ENCODE measurements around the gene PTPRN2. TPM values are rescaled to one million over a fixed set of nuclear protein-coding genes. Genes with fewer than 3 reads are reported as not detected.

PTPRN2 gene
- total and polyA plus RNA-seq, 2 donors (not counting 3 experiments of a cell fraction or from before 2014, with no cell fraction given) = 0.62 to 0.88 TPM

- dilution Hi-C loops (cut with MboI; ENCODE audit: extremely low pct_ligation_motif_present, low sequenced_read_pairs) (no loop called here), intact Hi-C loops (cut with micrococcal nuclease) (no loop called here)
- CTCF ChIA-PET = no interaction called here
- POLR2A ChIA-PET = no interaction called here
- Histone ChIP-seq H2AFZ (ENCODE audit: low read depth, low read length) (no peak overlapping the region), H3K27ac (ENCODE audit: insufficient read depth, low read depth, low read length) (no peak overlapping the region), H4K20me1 (replicated peaks; ENCODE audit: control insufficient read depth, extremely low read depth, insufficient read depth, low read length) (no peaks in the 10 kb centered on the region), H3K4me3 (replicated peaks in 1 of 3; ENCODE audit: insufficient read depth in 1 of 3, low read depth in 1 of 3, low read length in 3 of 3) (no peak overlapping the region), H3K27me3 (ENCODE audit: control insufficient read depth in 2 of 2, insufficient read depth in 2 of 2, low read length in 2 of 2) (no peaks in the 10 kb centered on the region), H3K4me1 (ENCODE audit: control insufficient read depth, extremely low read depth, insufficient read depth, low read length) (no peaks in the 10 kb centered on the region), H3K4me2 (ENCODE audit: insufficient read depth, low read length) (no peak overlapping the region), H3K36me3 (ENCODE audit: control insufficient read depth in 2 of 2, extremely low read depth in 1 of 2, insufficient read depth in 2 of 2, low read length in 2 of 2) (no peaks in the 10 kb centered on the region), H3K9me3 (replicated peaks; ENCODE audit: control insufficient read depth, insufficient read depth, low read length) (no peaks in the 10 kb centered on the region), H3K9ac (replicated peaks; ENCODE audit: extremely low read depth, insufficient read depth, low read length) (no peak overlapping the region), H3K9me1 (replicated peaks; ENCODE audit: control insufficient read depth, extremely low read depth, insufficient read depth, low read length) (no peaks in the 10 kb centered on the region), H3K79me2 (ENCODE audit: control insufficient read depth, insufficient read depth, low read length) (no peaks in the 10 kb centered on the region)
- TF ChIP-seq POLR2AphosphoS5 (IDR thresholded peaks at IDR 0.05; ENCODE audit: insufficient read depth, low read depth, low read length) (no peak), POLR2A (IDR thresholded peaks at IDR 0.05; ENCODE audit: low read depth, low read length) (no peak), JUN (IDR thresholded peaks at IDR 0.05; ENCODE audit: borderline replicate concordance, insufficient read depth, insufficient read length, low read depth) (no peak), FOS (IDR thresholded peaks at IDR 0.05; ENCODE audit: borderline replicate concordance, insufficient read depth, low read length) (no peak), EZH2 (IDR thresholded peaks at IDR 0.05; ENCODE audit: borderline replicate concordance, low read depth, low read length, severe bottlenecking) (no peak), GATA2 (IDR thresholded peaks at IDR 0.05; ENCODE audit: insufficient read depth, insufficient read length, low read depth, low read length) (no peak), MYC (IDR thresholded peaks at IDR 0.05; ENCODE audit: low read depth, low read length) (no peak), MAX (IDR thresholded peaks at IDR 0.05; ENCODE audit: insufficient read depth, insufficient read length) (no peak), CTCF (IDR thresholded peaks at IDR 0.05; ENCODE audit: extremely low read depth in 1 of 2, insufficient read depth in 1 of 2, low read depth in 1 of 2, low read length in 2 of 2) (no peak)
- no TSS peak for BruUV-seq (replicated peaks)
- DNase-seq (ENCODE audit: low read depth, low spot score) (no peak), FAIRE-seq (no peak)
Observed at GRCh38 chr7:157621131-157621681, 966.4 kb downstream of the PTPRN2 start.

Measured in endothelial cell of umbilical vein (primary cell).